Measurements from ENCODE around the gene MYBBP1A.
A peak's percentile ranks its signal among the peaks of the same experiment; 100 is the strongest.

MYBBP1A gene

GRCh38 chr17:4587803-4588202, 32.6 kb upstream of the MYBBP1A start:
- H3K4me3 ChIP-seq (ENCODE audit: low read length), result no peak overlapping the region
- no peaks in the 10 kb centered on the region for H3K36me3 ChIP-seq (ENCODE audit: control insufficient read depth, insufficient read depth, low read length, severe bottlenecking)
- no peaks in the 10 kb centered on the region for H3K4me1 ChIP-seq (ENCODE audit: control insufficient read depth, insufficient read depth, low read length)
- H3K9ac ChIP-seq (ENCODE audit: low read length), result no peak overlapping the region
- peaks cover 43% of the 10 kb centered on the region for H3K27me3 ChIP-seq (replicated peaks; ENCODE audit: control insufficient read depth, insufficient read depth, low read length)
- no peak for DNase-seq (ENCODE audit: low read depth)
- H3K9me3 ChIP-seq (ENCODE audit: control insufficient read depth, low read length), result no peaks in the 10 kb centered on the region

GRCh38 chr17:4587195-4587594, 32.0 kb upstream of the MYBBP1A start:
- H3K36me3 ChIP-seq (ENCODE audit: control insufficient read depth, insufficient read depth, low read length, severe bottlenecking), result no peaks in the 10 kb centered on the region
- no peaks in the 10 kb centered on the region for H3K4me1 ChIP-seq (ENCODE audit: control insufficient read depth, insufficient read depth, low read length)
- H3K4me3 ChIP-seq (ENCODE audit: low read length), result no peak overlapping the region
- no peak overlapping the region for H3K9ac ChIP-seq (ENCODE audit: low read length)
- no peaks in the 10 kb centered on the region for H3K9me3 ChIP-seq (ENCODE audit: control insufficient read depth, low read length)
- peaks cover 46% of the 10 kb centered on the region for H3K27me3 ChIP-seq (replicated peaks; ENCODE audit: control insufficient read depth, insufficient read depth, low read length)
- no peak for DNase-seq (ENCODE audit: low read depth)

- H3K9me3 ChIP-seq (ENCODE audit: control insufficient read depth, low read length), result no peaks in the 10 kb centered on the region
- H3K36me3 ChIP-seq (ENCODE audit: control insufficient read depth, insufficient read depth, low read length, severe bottlenecking), result no peaks in the 10 kb centered on the region
- no peak overlapping the region for H3K4me3 ChIP-seq (ENCODE audit: low read length)
- DNase-seq (ENCODE audit: low read depth), result no peak
- H3K9ac ChIP-seq (ENCODE audit: low read length), result no peak overlapping the region
- no peaks in the 10 kb centered on the region for H3K4me1 ChIP-seq (ENCODE audit: control insufficient read depth, insufficient read depth, low read length)
- H3K27me3 ChIP-seq (replicated peaks; ENCODE audit: control insufficient read depth, insufficient read depth, low read length), result peaks cover 47% of the 10 kb centered on the region
These were observed 30.9 kb upstream of the MYBBP1A start for GRCh38 chr17:4586043-4586442.

- Histone ChIP-seq H3K36me3 (ENCODE audit: control insufficient read depth, insufficient read depth, low read length, severe bottlenecking) (no peaks in the 10 kb centered on the region), H3K9ac (ENCODE audit: low read length) (no peak overlapping the region), H3K9me3 (ENCODE audit: control insufficient read depth, low read length) (no peaks in the 10 kb centered on the region), H3K4me3 (ENCODE audit: low read length) (no peak overlapping the region), H3K27me3 (replicated peaks; ENCODE audit: control insufficient read depth, insufficient read depth, low read length) (peaks cover 45% of the 10 kb centered on the region), H3K4me1 (ENCODE audit: control insufficient read depth, insufficient read depth, low read length) (no peaks in the 10 kb centered on the region)
- no peak for DNase-seq (ENCODE audit: low read depth)
These were observed 30.4 kb upstream of the MYBBP1A start for GRCh38 chr17:4585638-4585994.

- Histone ChIP-seq H3K9me3 (ENCODE audit: control insufficient read depth, low read length) (no peaks in the 10 kb centered on the region), H3K36me3 (ENCODE audit: control insufficient read depth, insufficient read depth, low read length, severe bottlenecking) (no peaks in the 10 kb centered on the region), H3K4me3 (ENCODE audit: low read length) (no peak overlapping the region), H3K9ac (ENCODE audit: low read length) (no peak overlapping the region), H3K4me1 (ENCODE audit: control insufficient read depth, insufficient read depth, low read length) (no peaks in the 10 kb centered on the region), H3K27me3 (replicated peaks; ENCODE audit: control insufficient read depth, insufficient read depth, low read length) (peaks cover 45% of the 10 kb centered on the region)
- DNase-seq (ENCODE audit: low read depth), result no peak
These were observed 29.9 kb upstream of the MYBBP1A start for GRCh38 chr17:4584917-4585637.

GRCh38 chr17:4584101-4584916, 29.1 kb upstream of the MYBBP1A start, which contains the start of gene SMTNL2:
TSS of gene SMTNL2 (plus strand) at chr17:4584529. CDS start at chr17:4584606, 77 bp downstream.
- no peaks in the 10 kb centered on the region for H3K4me1 ChIP-seq (ENCODE audit: control insufficient read depth, insufficient read depth, low read length)
- DNase-seq (ENCODE audit: low read depth), result peak; percentile 29
- no peaks in the 10 kb centered on the region for H3K9me3 ChIP-seq (ENCODE audit: control insufficient read depth, low read length)
- H3K4me3 ChIP-seq (ENCODE audit: low read length), result no peak within 1 kb of the TSS
- H3K27me3 ChIP-seq (replicated peaks; ENCODE audit: control insufficient read depth, insufficient read depth, low read length), result peaks cover 52% of the 10 kb centered on the region
- H3K9ac ChIP-seq (ENCODE audit: low read length), result no peak within 1 kb of the TSS
- H3K36me3 ChIP-seq (ENCODE audit: control insufficient read depth, insufficient read depth, low read length, severe bottlenecking), result no peaks in the 10 kb centered on the region

- Histone ChIP-seq H3K36me3 (ENCODE audit: control insufficient read depth, insufficient read depth, low read length, severe bottlenecking) (no peaks in the 10 kb centered on the region), H3K27me3 (replicated peaks; ENCODE audit: control insufficient read depth, insufficient read depth, low read length) (peaks cover 52% of the 10 kb centered on the region), H3K9ac (ENCODE audit: low read length) (no peak overlapping the region), H3K4me1 (ENCODE audit: control insufficient read depth, insufficient read depth, low read length) (no peaks in the 10 kb centered on the region), H3K4me3 (ENCODE audit: low read length) (no peak overlapping the region), H3K9me3 (ENCODE audit: control insufficient read depth, low read length) (no peaks in the 10 kb centered on the region)
- DNase-seq (ENCODE audit: low read depth), result peak; percentile 24
These were observed 28.6 kb upstream of the MYBBP1A start for GRCh38 chr17:4583782-4584100.

- Histone ChIP-seq H3K36me3 (ENCODE audit: control insufficient read depth, insufficient read depth, low read length, severe bottlenecking) (no peaks in the 10 kb centered on the region), H3K4me3 (ENCODE audit: low read length) (no peak overlapping the region), H3K9ac (ENCODE audit: low read length) (no peak overlapping the region), H3K9me3 (ENCODE audit: control insufficient read depth, low read length) (no peaks in the 10 kb centered on the region), H3K4me1 (ENCODE audit: control insufficient read depth, insufficient read depth, low read length) (no peaks in the 10 kb centered on the region), H3K27me3 (replicated peaks; ENCODE audit: control insufficient read depth, insufficient read depth, low read length) (peaks cover 52% of the 10 kb centered on the region)
- DNase-seq (ENCODE audit: low read depth), result no peak
These were observed 28.0 kb upstream of the MYBBP1A start for GRCh38 chr17:4583206-4583605.

- DNase-seq (ENCODE audit: low read depth), result no peak
- Histone ChIP-seq H3K27me3 (replicated peaks; ENCODE audit: control insufficient read depth, insufficient read depth, low read length) (peaks cover 48% of the 10 kb centered on the region), H3K4me1 (ENCODE audit: control insufficient read depth, insufficient read depth, low read length) (no peaks in the 10 kb centered on the region), H3K36me3 (ENCODE audit: control insufficient read depth, insufficient read depth, low read length, severe bottlenecking) (no peaks in the 10 kb centered on the region), H3K4me3 (ENCODE audit: low read length) (no peak overlapping the region), H3K9ac (ENCODE audit: low read length) (no peak overlapping the region), H3K9me3 (ENCODE audit: control insufficient read depth, low read length) (no peaks in the 10 kb centered on the region)
These were observed 27.5 kb upstream of the MYBBP1A start for GRCh38 chr17:4582691-4583090.

GRCh38 chr17:4582101-4582501, 26.9 kb upstream of the MYBBP1A start:
- no peak overlapping the region for H3K9ac ChIP-seq (ENCODE audit: low read length)
- H3K4me1 ChIP-seq (ENCODE audit: control insufficient read depth, insufficient read depth, low read length), result no peaks in the 10 kb centered on the region
- peaks cover 52% of the 10 kb centered on the region for H3K27me3 ChIP-seq (replicated peaks; ENCODE audit: control insufficient read depth, insufficient read depth, low read length)
- H3K9me3 ChIP-seq (ENCODE audit: control insufficient read depth, low read length), result no peaks in the 10 kb centered on the region
- H3K36me3 ChIP-seq (ENCODE audit: control insufficient read depth, insufficient read depth, low read length, severe bottlenecking), result no peaks in the 10 kb centered on the region
- H3K4me3 ChIP-seq (ENCODE audit: low read length), result no peak overlapping the region
- DNase-seq (ENCODE audit: low read depth), result no peak

GRCh38 chr17:4580291-4580690, 25.1 kb upstream of the MYBBP1A start:
- Histone ChIP-seq H3K9me3 (ENCODE audit: control insufficient read depth, low read length) (no peaks in the 10 kb centered on the region), H3K9ac (ENCODE audit: low read length) (no peak overlapping the region), H3K27me3 (replicated peaks; ENCODE audit: control insufficient read depth, insufficient read depth, low read length) (peaks cover 60% of the 10 kb centered on the region), H3K36me3 (ENCODE audit: control insufficient read depth, insufficient read depth, low read length, severe bottlenecking) (no peaks in the 10 kb centered on the region), H3K4me3 (ENCODE audit: low read length) (no peak overlapping the region), H3K4me1 (ENCODE audit: control insufficient read depth, insufficient read depth, low read length) (no peaks in the 10 kb centered on the region)
- DNase-seq (ENCODE audit: low read depth), result no peak
